Measurements from ENCODE around the gene FBXO48. TPM values are rescaled to one million over a fixed set of nuclear protein-coding genes. Genes with fewer than 3 reads are reported as not detected.

The FBXO48 gene
- total RNA-seq, 1 donor from 2014 or later = 2.7 TPM

GRCh38 chr2:68425503-68425902 is 41.6 kb downstream of the FBXO48 start:
- no peaks in the 10 kb centered on the region for H3K36me3 ChIP-seq
- H3K4me1 Mint-ChIP-seq = no peaks in the 10 kb centered on the region
- H3K4me3 Mint-ChIP-seq = no peak overlapping the region
- no peak overlapping the region for H3K9ac ChIP-seq
- no peak overlapping the region for H3K4me2 ChIP-seq
- H3K4me1 ChIP-seq = no peaks in the 10 kb centered on the region
- H3K79me2 ChIP-seq (ENCODE audit: low read depth) = no peaks in the 10 kb centered on the region
- no peak for TF ChIP-seq EZH2 (IDR thresholded peaks at IDR 0.05)
- TF ChIP-seq CTCF (IDR thresholded peaks at IDR 0.05) = no peak
- no peak for TF ChIP-seq EZH2phosphoT487 (IDR thresholded peaks at IDR 0.05)
- no peak overlapping the region for H3K27ac Mint-ChIP-seq
- no peaks in the 10 kb centered on the region for H3K27me3 ChIP-seq
- no peaks in the 10 kb centered on the region for H3K9me3 Mint-ChIP-seq
- H3K9me3 ChIP-seq (ENCODE audit: low read depth) = no peaks in the 10 kb centered on the region
- H4K20me1 ChIP-seq (ENCODE audit: low read depth) = no peaks in the 10 kb centered on the region
- no peak overlapping the region for H3K27ac ChIP-seq
- H2AFZ ChIP-seq (replicated peaks) = no peak overlapping the region
- DNase-seq (ENCODE audit: low spot score) = no peak
- no peaks in the 10 kb centered on the region for H3F3A ChIP-seq (ENCODE audit: low read depth)
- no peaks in the 10 kb centered on the region for H3K36me3 Mint-ChIP-seq
- H3K27me3 Mint-ChIP-seq (ENCODE audit: insufficient read depth, low read depth) = no peaks in the 10 kb centered on the region
- H3K4me3 ChIP-seq = no peak overlapping the region

- H2AFZ ChIP-seq (replicated peaks) = no peak overlapping the region
- no peak for TF ChIP-seq EZH2 (IDR thresholded peaks at IDR 0.05)
- TF ChIP-seq EZH2phosphoT487 (IDR thresholded peaks at IDR 0.05) = no peak
- no peak for TF ChIP-seq CTCF (IDR thresholded peaks at IDR 0.05)
- H3F3A ChIP-seq (ENCODE audit: low read depth) = no peaks in the 10 kb centered on the region
- no peaks in the 10 kb centered on the region for H3K4me1 Mint-ChIP-seq
- H4K20me1 ChIP-seq (ENCODE audit: low read depth) = no peaks in the 10 kb centered on the region
- peaks cover 2% of the 10 kb centered on the region for H3K4me1 ChIP-seq
- H3K9me3 ChIP-seq (ENCODE audit: low read depth) = no peaks in the 10 kb centered on the region
- no peak overlapping the region for H3K9ac ChIP-seq
- H3K27ac Mint-ChIP-seq = no peak overlapping the region
- H3K4me3 ChIP-seq = no peak overlapping the region
- H3K27me3 ChIP-seq = no peaks in the 10 kb centered on the region
- no peaks in the 10 kb centered on the region for H3K9me3 Mint-ChIP-seq
- H3K79me2 ChIP-seq (ENCODE audit: low read depth) = no peaks in the 10 kb centered on the region
- no peaks in the 10 kb centered on the region for H3K27me3 Mint-ChIP-seq (ENCODE audit: insufficient read depth, low read depth)
- no peak for DNase-seq (ENCODE audit: low spot score)
- no peak overlapping the region for H3K27ac ChIP-seq
- no peaks in the 10 kb centered on the region for H3K36me3 ChIP-seq
- no peaks in the 10 kb centered on the region for H3K36me3 Mint-ChIP-seq
- no peak overlapping the region for H3K4me2 ChIP-seq
- H3K4me3 Mint-ChIP-seq = no peak overlapping the region
These were observed 43.0 kb downstream of the FBXO48 start for GRCh38 chr2:68423966-68424650.

GRCh38 chr2:68420254-68420910 is 46.7 kb downstream of the FBXO48 start:
- no peak overlapping the region for H3K4me3 Mint-ChIP-seq
- H3K27ac Mint-ChIP-seq = no peak overlapping the region
- no peak overlapping the region for H2AFZ ChIP-seq (replicated peaks)
- H3K36me3 ChIP-seq = no peaks in the 10 kb centered on the region
- peaks cover 7% of the 10 kb centered on the region for H3K4me1 Mint-ChIP-seq
- TF ChIP-seq EZH2phosphoT487 (IDR thresholded peaks at IDR 0.05) (no peak), CTCF (IDR thresholded peaks at IDR 0.05) (no peak), EZH2 (IDR thresholded peaks at IDR 0.05) (no peak)
- H3K9me3 Mint-ChIP-seq = no peaks in the 10 kb centered on the region
- H3K4me2 ChIP-seq = no peak overlapping the region
- no peaks in the 10 kb centered on the region for H3K36me3 Mint-ChIP-seq
- DNase-seq (ENCODE audit: low spot score) = no peak
- H3K4me1 ChIP-seq = peaks cover 12% of the 10 kb centered on the region
- no peak overlapping the region for H3K4me3 ChIP-seq
- H3K9me3 ChIP-seq (ENCODE audit: low read depth) = no peaks in the 10 kb centered on the region
- no peak overlapping the region for H3K27ac ChIP-seq
- H3F3A ChIP-seq (ENCODE audit: low read depth) = no peaks in the 10 kb centered on the region
- H4K20me1 ChIP-seq (ENCODE audit: low read depth) = no peaks in the 10 kb centered on the region
- H3K27me3 ChIP-seq = no peaks in the 10 kb centered on the region
- peaks cover 2% of the 10 kb centered on the region for H3K27me3 Mint-ChIP-seq (ENCODE audit: insufficient read depth, low read depth)
- no peak overlapping the region for H3K9ac ChIP-seq
- no peaks in the 10 kb centered on the region for H3K79me2 ChIP-seq (ENCODE audit: low read depth)

All from neural progenitor cell (in vitro differentiated cells).